Measurements from ENCODE around the gene ZNF660.
"Not testable (repeated sequence)": the region's sequence is repeated elsewhere in the genome, so short reads cannot be mapped to it uniquely, and the experiment has no call there.

ZNF660 gene

GRCh38 chr3:44584646-44585501 is at the start of gene ZNF660:
ZNF660 (plus strand) TSS chr3:44584964; CDS start chr3:44594194, 9,230 bp downstream.
- no peak for DNase-seq (ENCODE audit: low read depth)

- no peak for DNase-seq (ENCODE audit: low read depth)
Observed at GRCh38 chr3:44535364-44535763, 49.4 kb upstream of the ZNF660 start.

GRCh38 chr3:44544811-44545210 is 40.0 kb upstream of the ZNF660 start:
- not testable (repeated sequence) for DNase-seq (ENCODE audit: low read depth)

- DNase-seq (ENCODE audit: low read depth) = peak; percentile 42
Observed at GRCh38 chr3:44554626-44555592, 29.9 kb upstream of the ZNF660 start, which contains the start of gene ZKSCAN7. ZKSCAN7 (plus strand) TSS chr3:44555193; CDS start chr3:44557048, 1,855 bp downstream.

GRCh38 chr3:44555723-44556122 is 29.0 kb upstream of the ZNF660 start:
- no peak for DNase-seq (ENCODE audit: low read depth)

GRCh38 chr3:44557074-44557473 is 27.7 kb upstream of the ZNF660 start:
- DNase-seq (ENCODE audit: low read depth) = no peak

GRCh38 chr3:44561076-44561475 is 23.7 kb upstream of the ZNF660 start:
- DNase-seq (ENCODE audit: low read depth) = no peak

GRCh38 chr3:44562147-44562546 is 22.6 kb upstream of the ZNF660 start:
- no peak for DNase-seq (ENCODE audit: low read depth)

GRCh38 chr3:44568561-44568960 is 16.2 kb upstream of the ZNF660 start:
- DNase-seq (ENCODE audit: low read depth) = no peak

- no peak for DNase-seq (ENCODE audit: low read depth)
Observed at GRCh38 chr3:44571024-44571423, 13.7 kb upstream of the ZNF660 start.

- DNase-seq (ENCODE audit: low read depth) = no peak
Observed at GRCh38 chr3:44576613-44577012, 8.2 kb upstream of the ZNF660 start.

GRCh38 chr3:44577354-44577952 is 7.3 kb upstream of the ZNF660 start:
- not testable (repeated sequence) for DNase-seq (ENCODE audit: low read depth)

GRCh38 chr3:44578316-44578715 is 6.4 kb upstream of the ZNF660 start:
- DNase-seq (ENCODE audit: low read depth) = not testable (repeated sequence)

GRCh38 chr3:44578924-44579515 is 5.7 kb upstream of the ZNF660 start:
- DNase-seq (ENCODE audit: low read depth) = not testable (repeated sequence)

GRCh38 chr3:44579749-44580148 is 5.0 kb upstream of the ZNF660 start:
- not testable (repeated sequence) for DNase-seq (ENCODE audit: low read depth)

GRCh38 chr3:44580971-44581370 is 3.8 kb upstream of the ZNF660 start:
- not testable (repeated sequence) for DNase-seq (ENCODE audit: low read depth)

GRCh38 chr3:44596621-44597020 is 11.9 kb downstream of the ZNF660 start:
- DNase-seq (ENCODE audit: low read depth) = no peak

GRCh38 chr3:44601749-44602148 is 17.0 kb downstream of the ZNF660 start:
- DNase-seq (ENCODE audit: low read depth) = no peak

- DNase-seq (ENCODE audit: low read depth) = no peak
Observed at GRCh38 chr3:44612678-44613077, 27.9 kb downstream of the ZNF660 start.

- peak; percentile 31 for DNase-seq (ENCODE audit: low read depth)
Observed at GRCh38 chr3:44624749-44625480, 40.2 kb downstream of the ZNF660 start, which contains the start of gene ZNF197. ZNF197 (plus strand) TSS chr3:44625036; CDS start chr3:44629155, 4,119 bp downstream.

GRCh38 chr3:44628716-44629115 is 44.0 kb downstream of the ZNF660 start:
- DNase-seq (ENCODE audit: low read depth) = no peak
